CD4-positive, alpha-beta T cell treated with Interleukin-21 for 1 hour (primary cell): ENCODE measurements around the gene ARMC12.
"Not testable (repeated sequence)": the region's sequence is repeated elsewhere in the genome, so short reads cannot be mapped to it uniquely, and the experiment has no call there.

Source experiments
- DNase-seq: peaks from one replicate; pipeline ENCODE4 v3.0.0-alpha.2; 2020

ARMC12 gene, protein sequence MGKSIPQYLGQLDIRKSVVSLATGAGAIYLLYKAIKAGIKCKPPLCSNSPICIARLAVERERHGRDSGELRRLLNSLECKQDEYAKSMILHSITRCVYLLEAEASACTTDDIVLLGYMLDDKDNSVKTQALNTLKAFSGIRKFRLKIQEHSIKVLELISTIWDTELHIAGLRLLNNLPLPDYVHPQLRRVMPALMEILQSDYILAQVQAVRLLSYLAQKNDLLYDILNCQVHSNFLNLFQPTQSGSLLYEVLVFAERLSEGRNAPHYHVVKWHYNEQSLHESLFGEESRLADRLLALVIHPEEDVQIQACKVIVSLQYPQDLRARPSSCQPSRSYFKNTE

DNA sequence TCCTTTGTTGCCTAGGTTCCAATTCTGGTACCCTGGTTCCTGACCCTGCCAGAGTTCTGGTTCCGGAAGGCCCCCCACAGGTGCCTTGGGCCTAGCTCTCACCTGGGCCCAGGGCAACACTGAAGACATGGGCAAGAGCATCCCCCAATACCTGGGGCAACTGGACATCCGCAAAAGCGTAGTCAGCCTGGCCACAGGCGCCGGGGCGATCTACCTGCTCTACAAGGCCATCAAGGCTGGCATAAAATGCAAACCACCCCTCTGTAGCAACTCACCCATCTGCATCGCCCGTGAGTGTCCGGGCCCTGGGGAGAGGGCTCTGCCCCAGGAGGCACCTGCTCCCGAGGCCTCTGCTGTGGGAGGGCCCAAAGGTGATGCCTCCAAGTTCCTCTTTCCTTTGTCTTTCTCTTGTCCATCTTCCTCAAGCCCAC lies at the start of gene ARMC12:
ARMC12 (plus strand) TSS at position 51 of the 431 bp plus-strand sequence; CDS start at position 128, 77 bp downstream.
- no peak for DNase-seq

DNA sequence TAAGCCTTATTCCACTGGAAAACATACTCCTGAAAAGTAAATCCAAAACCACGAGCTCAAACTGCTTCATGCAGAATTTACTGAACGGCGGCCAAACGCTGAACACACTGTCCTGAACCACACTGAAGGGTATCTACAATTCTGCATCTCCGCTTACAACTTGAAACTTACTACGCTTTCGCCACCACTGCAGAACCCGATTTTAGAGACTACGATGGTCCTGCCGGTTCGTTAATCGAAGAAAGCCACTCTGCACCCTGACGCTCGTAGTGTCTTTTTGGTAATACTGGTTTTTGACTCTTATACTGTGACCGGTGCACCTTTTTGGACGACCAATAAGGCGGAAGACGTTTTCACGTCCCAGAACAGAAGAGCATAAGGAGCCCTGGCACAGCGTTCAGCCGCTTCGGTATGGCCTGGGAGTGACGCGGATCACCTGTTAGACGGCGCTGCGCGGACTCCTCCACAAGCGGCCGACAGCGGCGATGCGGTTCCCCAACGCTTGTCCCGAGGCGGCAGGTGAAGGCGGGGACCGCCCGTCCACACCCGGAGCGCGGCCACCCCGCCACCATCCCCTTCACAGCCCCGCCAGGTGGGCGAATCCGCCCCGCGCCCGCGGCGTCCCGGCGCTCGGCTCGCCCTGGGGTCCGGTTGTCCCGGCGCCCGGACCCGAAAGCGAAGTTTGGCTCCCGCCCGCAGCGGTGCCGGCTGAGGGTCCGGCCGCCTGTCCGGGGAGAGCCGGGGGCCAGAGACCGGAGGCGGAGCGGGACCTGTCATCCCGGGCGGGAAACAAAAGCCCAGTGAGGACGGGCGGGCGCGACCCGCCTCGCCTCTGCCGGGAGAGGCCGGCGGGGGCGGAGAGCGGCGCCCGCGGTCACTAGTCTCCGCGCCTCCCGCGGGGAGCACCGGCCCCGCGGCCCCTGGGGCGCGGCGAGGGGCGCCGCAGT lies 48.9 kb upstream of the ARMC12 start:
- DNase-seq: peak; percentile 59

DNA sequence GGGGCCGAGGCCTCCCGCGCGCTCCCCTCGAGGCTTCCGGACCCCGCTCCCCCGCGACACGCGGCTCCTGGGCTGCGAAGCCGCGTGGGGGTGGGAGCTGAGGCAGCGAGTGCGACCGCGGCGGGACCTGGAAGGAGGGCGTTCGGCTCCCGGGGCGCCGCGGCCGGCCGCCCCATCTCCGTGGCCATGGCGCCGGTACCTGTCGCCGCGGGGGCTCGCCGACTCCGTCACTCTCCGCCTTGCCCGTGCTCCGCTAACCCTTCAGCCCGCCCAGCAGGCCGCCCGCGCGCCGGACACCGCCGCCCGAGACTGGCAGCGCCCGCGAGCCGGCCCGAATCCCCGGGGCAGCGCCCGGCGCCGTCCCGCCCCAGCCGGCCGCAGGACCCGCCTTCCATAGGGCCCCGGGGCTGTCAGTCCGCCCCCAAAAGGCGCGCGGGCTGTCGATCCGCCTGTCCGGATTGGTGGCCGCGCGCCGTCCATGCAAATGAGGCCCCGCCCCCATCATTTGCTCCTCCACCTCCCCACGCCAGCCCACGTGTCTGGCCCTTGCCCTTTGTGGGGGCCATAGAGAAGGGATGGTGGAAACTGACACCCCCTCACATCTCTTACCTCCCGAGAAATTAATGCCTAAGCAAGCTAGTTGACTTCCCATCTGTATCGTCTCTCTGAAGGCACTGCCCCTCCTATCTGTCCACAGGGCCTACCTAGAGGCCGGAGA lies 48.1 kb upstream of the ARMC12 start, which contains the start of gene FKBP5:
FKBP5 (minus strand) TSS at position 311 of the 718 bp plus-strand sequence. CDS start 46,091 bp downstream, outside the sequence.
- peak; percentile 88 for DNase-seq

DNA sequence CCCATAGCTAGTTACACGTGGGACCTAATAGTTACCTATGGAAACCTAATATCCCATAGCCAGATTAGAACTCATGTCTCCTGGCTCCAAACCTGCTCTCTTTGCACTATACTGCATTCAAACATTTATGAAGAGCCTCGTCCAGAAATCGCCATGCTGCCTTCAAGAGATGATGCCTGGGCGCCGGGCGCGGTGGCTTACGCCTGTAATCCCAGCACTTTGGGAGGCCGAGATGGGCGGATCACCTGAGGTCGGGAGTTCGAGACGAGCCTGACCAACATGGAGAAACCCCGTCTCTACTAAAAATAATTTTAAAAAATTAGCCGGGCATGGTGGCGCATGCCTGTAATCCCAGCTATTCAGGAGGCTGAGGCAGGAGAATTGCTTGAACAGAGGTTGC lies 46.8 kb upstream of the ARMC12 start:
- not testable (repeated sequence) for DNase-seq

DNA sequence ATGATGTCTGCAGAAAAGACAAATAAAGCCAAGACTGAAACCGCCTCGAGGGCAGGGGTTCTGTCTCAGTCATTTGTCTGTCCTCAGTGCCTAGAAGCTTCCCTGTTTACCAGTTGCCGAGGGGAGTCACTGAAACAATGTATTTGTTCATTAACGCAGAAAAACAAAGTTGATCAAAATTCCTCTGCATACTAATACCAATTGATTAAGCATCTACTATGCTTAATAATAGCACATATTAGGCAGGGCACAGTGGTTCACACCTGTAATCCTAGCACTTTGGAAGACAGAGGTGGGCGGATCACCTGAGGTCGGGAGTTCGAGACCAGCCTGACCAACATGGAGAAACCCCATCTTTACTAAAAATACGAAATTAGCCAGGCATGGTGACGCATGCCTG lies 46.3 kb upstream of the ARMC12 start:
- DNase-seq: no peak

DNA sequence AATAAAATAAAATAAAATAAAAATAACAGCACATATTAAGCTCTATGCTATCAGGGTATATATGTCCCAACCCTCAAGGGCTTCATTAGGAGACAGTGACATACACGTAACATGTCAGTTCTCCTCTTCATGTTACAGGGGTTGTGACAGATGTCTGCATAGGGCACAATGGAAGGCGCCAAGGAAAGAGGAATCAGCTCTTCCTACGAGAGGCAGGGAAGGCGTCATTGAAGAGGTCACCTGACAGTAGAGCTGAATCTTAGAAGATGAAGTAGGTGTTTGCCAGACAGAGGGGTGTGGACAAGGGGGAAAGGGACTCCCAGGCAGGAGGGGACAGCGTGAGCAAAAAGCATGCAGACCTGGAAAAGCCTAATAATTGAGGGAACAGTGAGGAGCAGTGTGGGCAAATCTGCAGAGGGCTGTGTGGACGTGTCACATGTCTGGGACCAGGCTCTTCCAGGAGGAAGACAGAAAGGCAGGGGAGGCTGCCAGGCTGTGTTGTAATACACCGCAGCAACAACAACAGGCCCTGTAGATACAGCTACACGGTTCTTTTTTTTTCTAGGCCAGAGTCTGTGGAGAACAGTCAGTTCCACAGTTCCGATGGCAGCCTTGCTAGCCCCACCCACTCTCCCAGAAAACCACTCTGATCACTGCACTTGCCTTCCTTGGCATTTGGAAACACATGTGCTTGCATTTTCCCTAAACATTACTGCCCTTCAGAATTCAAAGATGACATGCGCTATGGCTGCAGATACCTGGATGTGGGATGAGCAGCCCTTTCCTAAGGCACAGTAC lies 45.6 kb upstream of the ARMC12 start:
- no peak for DNase-seq

DNA sequence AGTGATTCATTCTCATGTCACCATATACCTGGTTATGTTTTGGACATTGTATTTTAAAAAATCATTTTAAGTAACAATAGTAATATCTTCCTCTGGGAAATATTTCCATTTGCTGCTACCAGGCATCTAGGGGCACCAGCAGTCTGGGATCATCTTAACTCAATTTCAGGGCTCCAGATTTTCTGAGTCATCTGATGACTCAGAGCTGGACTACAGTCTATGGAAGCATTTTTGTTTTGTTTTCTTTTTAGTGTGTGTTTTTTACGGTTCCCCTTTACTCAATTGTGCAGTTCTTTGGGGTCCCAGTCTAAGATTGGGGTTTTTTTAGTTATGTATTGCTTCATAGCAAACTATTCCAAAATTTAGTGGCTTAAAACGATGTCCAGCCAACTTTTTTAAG lies 42.4 kb upstream of the ARMC12 start:
- no peak for DNase-seq

DNA sequence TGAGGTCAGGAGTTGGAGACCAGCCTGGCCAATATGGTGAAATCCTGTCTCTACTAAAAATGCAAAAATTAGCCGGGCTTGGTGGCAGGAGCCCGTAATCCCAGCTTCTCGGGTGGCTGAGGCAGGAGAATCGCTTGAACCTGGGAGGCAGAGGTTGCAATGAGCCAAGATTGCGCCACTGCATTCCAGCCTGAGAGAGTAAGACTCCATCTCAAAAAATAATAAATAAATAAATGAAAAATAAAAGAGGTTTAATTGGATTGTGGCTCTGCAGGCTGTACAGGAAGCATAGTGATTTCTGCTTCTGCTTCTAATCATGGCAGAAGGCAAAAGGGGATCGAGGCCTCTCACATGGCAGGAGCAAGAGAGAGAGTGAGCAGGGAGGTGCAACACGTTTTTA lies 38.4 kb upstream of the ARMC12 start:
- DNase-seq: not testable (repeated sequence)

DNA sequence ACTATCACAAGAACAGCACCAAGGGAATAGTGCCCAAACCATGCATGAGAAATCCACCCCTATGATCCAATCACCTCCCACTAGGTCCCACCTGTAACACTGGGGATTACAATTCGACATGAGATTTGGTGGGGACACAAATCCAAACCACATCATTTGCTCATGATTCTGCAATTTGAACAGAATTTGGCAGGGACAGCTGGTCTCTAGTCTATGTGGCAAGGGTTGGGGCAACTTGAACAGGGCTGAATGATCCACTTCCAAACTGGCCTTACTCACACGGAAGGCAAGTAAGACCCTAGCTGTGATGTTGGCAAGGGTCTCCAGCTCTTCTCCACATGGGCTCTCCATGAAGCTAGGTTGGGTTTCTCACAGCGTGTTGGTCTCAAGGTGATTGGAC lies 38.0 kb upstream of the ARMC12 start:
- DNase-seq: no peak

DNA sequence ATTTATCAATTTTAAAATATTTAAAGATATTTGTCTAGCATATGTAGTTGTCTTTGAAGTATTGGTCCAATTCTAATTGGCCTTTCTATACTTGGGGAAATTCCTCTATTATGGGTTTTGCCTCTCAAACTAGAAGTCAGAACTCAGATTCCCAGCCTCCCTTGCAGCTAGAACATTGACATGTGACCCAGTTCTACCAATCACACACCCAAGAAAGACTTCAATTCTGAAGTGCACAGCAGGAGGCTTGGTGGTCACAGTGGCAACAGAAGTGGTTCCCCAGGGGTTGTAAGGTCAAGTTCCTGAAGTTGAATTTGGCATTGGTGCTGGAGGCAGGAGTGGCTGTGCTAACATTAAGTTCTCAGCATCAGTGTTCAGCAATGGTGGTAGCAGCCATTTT lies 33.3 kb upstream of the ARMC12 start:
- no peak for DNase-seq

DNA sequence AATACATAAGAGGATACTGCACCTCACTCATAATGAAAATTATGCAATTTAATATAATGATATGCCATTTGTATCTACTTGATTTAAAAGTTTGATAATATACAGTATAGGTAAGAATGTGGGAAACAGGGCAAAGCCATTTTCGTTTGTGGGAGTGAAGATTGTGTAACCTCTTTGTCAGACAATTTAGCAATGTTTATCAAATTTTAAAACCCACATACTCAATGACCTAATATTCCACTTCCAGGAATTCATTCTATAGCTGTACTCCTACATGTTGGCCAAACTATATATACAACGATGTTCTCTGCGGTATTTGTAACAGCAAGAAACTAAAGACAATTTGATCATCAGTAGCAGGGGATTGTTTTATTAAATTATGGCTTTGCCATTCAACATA lies 30.4 kb upstream of the ARMC12 start:
- DNase-seq: no peak

DNA sequence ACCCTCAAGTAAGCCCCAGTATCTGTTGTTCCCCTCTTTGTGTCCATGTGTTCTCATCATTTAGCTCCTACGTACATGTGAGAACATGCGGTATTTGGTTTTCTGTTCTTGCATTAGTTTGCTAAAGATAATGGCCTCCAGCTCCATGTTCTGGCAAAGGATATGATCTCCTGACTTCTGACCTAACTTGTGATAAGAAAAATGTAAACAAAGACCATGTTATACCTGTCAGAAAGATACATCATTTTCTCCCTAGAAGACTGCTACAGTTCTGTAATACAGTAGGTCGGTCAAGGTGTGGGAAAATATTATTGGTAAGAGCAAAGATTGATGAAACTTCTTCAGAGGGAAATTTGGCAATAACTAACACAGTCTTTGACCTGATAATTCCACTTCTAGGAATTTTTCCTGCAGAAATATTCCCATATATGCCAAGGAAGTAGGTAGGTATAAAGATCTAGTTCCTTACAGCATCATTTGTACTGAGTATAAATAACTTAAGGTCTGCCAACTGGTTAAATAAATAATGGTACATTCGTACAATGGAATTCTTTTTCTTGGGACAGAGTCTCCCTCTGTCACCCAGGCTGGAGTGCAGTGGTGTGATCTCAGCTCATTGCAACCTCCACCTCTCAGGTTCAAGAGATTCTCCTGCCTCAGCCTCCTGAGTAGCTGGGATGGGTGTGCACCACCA lies 29.0 kb upstream of the ARMC12 start:
- DNase-seq: no peak

DNA sequence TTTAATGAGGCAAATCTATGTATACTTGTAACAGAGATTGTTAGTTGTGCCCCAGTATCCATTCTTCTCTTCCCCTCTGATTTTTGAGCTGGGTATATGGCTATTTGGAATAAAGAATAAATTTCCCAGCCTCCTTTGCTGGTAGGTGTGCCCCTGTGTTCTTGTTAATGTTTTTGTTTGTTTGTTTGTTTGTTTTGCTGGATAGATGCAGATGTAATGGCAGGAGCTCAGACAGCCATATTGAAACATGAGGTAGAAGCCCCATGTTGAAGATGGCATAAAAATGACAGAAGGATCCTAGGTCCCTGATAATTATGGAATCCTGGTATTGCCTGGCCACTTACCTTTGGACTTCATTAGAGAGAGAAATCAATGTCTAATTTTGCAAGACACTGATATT lies 28.2 kb upstream of the ARMC12 start:
- DNase-seq: no peak

DNA sequence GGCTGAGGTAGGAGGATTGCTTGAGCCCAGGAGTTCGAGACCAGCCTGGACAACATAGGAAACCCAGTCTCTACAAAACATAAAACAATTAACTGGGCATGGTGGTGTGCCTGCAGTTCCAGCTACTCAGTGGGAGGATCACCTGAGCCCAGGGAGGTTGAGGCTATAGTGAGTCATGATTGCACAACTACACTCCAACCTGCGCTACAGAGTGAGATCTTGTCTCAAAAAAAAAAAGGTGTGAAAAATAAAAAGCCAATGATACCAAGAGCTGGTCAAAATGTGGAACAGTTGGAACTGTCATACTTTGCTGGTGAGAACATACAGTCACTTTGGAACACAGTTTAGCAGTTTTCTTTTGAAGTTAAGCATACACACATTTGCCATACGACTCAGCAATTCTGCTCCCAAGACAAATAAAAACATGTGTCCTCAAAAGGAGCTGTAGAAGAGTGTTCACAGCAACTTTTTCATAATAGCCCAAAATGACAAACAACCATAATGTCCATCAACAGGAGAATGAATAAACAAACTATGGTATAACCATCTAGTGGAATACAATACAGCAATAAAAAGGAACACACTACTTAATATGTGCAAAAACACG lies 26.5 kb upstream of the ARMC12 start:
- DNase-seq: no peak

DNA sequence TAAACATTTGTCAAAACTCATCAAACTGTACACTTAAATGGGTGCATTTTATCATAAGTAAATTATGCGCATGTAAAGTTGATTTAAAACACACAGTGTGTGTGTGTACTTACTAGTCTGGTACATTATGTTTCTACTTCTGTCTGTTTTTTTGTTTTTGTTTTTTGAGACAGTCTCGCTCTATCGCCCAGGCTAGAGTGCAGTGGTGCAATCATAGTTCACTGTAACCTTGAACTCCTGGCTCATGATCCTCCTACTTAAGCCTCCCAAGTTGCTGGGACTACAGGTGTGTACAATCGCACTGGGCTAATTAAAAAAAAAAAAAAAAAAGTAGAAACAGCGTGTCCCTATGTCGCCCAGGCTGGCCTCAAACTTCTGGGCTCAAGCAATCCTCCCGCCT lies 25.1 kb upstream of the ARMC12 start:
- no peak for DNase-seq

DNA sequence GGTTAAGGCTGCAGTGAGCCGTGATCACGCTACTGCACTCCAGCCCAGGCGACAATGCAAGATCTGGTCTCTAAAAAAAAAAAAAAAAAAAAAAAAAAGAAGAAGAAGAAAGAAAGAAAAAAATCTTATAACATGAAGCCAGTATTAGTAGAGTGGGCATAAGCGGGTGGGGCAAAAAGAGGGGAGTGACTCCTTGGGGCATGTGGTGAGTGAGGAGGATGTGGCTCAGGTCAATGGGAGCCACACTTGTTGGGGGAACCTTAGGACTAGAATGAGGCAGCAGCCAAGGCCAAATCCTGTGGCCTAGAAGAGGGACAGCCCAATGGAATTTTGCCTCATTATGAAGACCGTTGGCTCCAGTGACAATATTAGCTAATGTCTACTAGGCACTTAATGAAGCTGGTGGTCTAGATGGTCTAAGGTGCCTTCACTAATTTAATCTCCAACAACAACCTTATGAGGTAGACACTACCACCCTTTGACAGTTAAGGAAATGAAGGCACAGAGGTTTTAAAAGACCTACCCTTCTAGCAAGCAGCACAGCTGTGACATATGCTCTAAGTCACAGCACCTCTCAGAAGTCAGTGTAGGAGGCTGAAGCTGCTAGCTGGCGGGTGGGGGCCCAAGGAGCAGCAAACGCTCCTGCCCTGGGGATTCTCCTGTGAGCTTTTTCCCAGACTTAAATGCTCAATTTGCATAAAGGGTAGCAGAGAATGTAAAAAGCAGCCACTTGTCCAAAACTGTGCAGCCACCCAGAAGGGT lies 23.6 kb upstream of the ARMC12 start:
- DNase-seq: no peak

DNA sequence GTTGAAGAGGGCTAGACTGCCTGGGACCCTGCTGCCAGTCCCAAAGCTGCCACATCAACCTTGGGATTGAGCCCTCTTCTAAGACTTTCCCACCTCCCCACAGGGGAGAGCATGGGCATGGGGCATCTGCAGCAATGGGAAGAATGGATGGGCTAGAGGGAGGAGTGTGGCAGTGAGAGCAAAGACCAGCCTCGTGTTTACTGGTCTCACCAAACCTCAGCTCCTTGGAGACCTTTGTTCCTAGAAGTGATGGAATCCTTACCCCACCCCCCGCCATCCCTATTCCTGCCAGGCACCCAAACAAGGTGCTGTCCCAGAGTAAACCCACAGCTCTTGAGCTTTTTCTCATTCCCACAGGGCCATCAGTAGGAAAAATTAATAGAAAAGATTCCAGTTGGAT lies 20.0 kb upstream of the ARMC12 start:
- no peak for DNase-seq

DNA sequence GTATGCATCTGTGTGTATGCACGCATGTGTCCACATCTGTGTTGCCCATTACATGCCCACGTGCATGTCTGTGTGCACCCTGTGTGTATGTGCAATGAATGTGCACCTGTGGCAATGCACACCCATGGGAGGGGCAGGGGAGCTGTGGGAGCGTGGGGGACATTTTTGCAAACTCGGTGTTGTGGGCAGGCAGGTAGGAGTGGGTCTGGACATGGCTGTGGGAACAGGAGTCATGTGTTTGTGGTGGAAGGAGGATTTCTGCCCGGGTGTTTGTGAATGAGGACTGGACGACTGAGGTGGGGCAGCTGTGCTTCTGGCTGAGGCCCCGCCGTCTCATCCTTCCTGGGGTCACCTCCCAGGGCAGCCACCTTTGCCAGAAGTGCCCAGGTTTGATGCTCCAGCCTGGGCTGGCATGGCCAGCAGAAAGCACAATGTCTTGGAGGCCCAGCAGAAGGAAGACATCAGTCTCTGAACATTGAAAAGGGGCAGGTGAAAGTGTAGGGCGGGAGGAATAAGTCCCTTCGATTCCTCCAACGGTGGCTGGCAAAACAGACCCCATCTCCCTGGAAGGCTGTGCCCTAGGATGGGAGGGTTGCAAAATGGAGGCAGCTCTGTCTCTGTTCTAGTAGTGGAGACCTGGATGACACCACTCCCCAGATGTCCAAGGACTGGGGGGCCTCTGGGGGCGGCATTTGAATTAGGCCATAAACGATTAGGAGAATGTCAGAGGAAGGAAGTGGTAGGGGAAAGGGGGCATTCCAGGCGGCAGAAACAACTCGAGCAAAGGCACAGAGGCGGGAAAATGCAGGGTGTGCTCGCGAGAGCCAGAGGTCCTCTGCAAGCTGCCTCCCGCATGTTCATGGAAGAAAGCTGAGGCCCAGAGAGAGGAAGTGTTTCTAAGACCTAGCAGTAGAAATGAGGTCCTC lies 19.1 kb upstream of the ARMC12 start:
- DNase-seq: no peak

DNA sequence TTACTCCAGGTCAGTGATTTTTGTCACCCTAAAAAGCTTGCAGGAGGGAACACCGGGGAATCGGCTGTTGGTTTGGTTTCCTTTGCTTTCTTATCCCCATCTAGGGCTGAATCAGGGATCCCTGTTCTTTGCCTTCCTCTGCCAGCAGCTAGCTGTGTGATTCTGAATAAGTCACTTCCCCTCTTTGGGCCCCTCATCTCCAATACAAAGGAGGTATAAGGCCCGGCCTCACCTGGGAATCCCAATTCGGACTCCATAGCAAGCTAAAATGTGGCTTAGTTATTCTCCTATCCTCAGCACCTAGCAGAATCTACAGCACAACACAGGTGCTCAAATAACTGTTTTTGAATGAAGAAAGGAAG lies 18.5 kb upstream of the ARMC12 start:
- no peak for DNase-seq
